GM18907 (cell line): ENCODE results near the gene GPR146.

Experiments
- ATAC-seq: cut with Tn5 transposase; IDR thresholded peaks from one replicate; pipeline ENCODE4 v1.9.1; 2021; ENCODE audit warnings: mild to moderate bottlenecking, moderate library complexity; ENCODE audit not compliant: unreplicated experiment

The GPR146 gene

DNA sequence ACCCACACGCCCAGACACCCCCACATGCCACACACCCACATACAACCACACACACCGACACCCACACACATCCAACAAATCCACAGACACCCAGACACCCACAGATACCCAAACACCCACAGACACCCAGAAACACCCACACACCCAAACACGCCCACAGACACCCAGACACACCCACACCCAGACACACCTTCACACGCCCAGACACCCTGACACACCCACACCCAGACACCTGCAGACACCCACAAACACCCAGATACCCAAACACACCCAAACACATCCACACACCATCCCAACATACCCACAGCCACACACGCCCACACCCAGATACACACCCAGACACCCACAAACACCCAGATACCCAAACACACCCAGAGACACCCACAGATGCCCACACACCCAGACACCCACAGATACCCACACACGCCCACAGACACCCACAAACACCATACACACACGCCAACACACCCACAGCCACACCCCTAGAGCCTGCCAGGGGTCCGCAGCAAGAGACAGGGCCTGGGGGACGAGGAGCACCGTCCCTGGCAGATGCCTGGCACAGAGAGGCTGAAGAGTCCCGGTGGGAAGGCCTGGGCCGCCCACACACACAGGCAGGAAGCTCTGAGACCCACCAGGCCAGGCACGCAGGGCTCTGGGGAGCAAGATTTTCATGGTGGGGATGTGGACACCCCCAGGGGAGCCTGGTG lies 32.9 kb upstream of the GPR146 start:
- no peak for ATAC-seq

DNA sequence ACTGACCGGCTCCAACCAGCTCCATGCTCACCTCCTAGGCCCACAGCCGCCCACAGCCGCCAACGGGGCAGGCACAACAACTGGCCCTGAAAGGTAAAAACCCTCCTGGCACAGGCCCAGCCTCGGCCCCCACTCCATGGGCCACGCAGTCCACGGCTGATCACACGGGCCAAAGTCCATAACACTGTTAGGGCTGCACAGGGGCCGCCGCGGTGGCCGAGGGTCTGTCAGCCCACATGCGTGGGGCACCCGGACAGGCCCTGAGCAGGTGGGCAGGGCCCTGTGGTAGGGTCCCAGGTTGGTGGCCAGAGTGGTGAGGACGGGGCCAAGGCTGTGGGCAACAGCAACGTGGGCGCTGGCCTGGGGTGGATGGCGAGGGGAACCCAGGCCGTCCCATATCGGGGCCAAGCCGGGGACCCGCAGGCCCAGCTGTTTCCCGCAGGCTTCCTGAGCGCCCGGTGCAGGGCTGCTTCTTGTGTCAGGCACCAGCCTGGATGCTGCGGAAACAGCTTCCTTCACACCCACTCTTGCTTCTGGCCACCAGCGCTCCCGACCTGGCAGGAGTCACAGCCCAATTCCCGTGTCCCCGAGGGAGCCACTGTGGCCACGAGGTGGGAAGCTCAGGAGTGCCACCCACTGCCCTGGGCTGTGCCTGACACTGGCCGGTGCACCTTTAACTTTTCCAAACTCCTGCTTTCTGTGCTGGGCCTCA lies 32.2 kb upstream of the GPR146 start:
- no peak for ATAC-seq

DNA sequence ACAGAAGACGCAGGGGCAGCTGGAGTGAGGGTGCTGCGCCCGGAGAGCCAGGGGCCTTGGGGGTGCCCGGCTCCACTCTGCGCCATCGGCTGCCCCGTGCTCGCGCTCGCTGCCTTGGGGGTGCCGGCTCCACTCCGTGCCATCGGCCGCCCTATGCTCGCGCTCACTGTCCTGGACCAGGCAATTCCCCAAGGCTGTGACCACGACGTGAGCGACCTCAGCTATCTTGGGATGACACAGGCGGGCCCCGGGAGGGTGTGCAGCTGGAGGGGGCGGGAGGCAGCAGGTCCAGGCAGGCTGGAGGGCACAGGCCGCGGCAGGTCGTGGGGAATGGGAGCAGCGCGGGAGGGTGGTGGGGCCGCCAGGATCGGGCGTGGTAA lies 31.6 kb upstream of the GPR146 start:
- no peak for ATAC-seq

DNA sequence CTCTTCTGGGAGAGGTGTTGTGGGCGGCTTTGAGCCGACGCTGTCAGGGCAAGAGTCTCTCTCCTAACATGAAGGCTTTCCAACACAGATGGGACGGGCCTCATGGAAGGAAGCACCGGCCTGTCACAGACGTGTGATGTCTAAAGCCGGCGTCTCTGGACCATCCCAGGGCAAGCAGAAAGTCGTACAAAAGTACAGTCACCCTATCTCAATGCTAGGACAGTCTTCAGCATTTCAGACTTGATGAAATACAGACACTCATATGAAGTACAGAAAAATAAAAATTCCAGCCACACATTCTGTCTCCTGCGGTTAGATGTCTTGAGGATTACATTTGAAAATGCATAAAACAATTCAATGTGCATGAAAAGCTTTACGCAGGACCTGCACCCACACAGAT lies 30.8 kb upstream of the GPR146 start:
- no peak for ATAC-seq

DNA sequence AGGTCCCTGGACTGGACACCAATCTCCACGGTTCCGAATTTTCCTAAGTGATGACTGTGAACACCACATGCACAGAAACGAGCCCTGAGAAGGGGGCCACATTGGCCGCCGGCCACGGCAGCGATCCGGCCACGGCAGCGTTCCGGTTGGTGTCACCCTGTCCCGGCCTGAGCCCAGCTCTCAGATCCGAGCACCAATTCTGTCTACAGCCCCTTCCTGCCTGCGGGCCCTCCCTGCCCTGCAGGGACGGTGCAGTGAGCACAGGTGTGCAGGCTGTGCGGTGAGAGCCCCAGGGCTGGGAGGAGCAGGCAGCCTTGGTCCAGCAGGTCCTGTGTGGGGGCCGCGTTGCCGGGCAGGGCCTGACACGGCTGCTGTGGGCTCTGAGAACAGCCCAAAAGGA lies 29.7 kb upstream of the GPR146 start:
- ATAC-seq, result no peak

DNA sequence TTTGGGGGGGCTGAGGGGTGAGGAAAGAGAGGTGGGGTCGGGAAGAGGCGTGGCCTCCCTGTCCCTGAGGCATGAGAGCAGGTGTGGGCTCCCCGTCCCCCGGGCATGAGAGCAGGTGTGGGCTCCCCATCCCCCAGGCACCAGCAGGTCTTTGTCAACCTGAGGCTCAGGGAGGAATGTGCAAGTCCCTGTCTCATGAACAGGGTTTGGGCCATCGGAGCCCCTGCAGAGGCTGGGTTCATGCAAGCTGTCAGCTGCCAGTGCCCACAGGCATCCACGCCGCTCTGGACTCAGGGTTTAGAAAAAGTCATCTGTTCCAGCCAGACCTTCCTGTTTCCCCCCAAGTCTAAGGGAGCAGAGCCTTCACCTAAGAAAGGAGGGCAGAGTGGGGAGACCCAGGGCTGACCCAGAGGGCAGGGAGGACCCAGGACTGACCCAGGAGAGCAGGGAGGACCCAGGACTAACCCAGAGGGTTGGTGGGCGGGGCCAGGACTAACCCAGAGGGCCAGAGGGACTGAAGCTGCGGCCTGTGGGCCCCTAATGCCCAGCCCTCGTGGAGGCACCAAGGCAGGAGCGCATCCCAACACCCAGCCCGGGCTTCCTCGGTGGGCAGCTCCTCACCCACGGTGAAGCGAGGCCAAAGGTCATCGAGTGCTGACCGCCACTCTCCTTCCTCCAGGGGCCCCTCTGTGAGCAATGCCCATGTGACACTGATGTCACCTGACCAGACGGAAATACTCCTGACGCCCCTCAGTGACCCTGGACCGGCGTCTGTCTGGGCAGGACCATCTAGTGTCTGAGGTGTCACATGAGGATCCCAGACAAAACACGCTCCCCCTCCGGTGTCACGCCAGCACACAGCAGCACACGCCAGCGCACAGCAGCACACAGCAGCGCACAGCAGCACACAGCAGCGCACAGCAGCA lies 28.9 kb upstream of the GPR146 start:
- no peak for ATAC-seq

DNA sequence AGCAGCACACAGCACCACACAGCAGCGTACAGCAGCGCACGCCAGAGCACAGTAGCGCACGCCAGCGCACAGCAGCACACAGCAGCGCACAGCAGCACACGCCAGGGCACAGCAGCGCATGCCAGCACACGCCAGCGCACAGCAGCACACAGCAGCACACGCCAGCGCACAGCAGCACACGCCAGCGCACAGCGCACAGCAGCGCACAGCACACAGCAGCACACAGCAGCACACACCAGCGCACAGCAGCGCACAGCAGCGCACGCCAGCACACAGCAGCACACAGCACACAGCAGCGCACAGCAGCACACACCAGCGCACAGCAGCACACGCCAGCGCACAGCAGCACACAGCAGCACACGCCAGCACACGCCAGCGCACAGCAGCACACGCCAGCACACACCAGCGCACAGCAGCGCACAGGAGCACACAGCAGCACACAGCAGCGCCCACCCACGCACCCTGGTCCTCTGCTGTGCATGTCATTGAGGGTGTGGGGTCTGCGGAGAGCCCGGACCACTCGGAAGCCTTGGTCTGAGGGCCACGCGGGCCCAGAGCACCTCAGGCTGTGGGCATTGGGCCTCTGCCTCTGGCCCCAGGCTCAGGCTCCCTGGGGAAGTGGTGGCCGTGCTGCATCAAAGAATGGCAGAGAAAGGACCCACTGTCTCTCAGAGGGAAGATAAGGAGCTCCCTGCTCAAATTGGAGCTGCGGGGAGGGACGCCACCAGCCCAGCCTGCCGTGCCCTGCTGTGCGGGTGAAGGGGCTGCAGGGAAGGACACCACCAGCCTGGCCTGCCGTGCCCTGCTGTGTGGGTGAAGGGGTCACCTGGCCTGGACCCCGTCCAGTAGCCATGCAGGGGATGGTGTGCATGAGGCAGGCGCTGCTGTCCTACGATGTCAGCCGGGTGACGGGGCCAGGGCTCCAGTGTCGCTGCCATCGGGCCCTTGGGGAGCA lies 27.5 kb upstream of the GPR146 start:
- no peak for ATAC-seq

DNA sequence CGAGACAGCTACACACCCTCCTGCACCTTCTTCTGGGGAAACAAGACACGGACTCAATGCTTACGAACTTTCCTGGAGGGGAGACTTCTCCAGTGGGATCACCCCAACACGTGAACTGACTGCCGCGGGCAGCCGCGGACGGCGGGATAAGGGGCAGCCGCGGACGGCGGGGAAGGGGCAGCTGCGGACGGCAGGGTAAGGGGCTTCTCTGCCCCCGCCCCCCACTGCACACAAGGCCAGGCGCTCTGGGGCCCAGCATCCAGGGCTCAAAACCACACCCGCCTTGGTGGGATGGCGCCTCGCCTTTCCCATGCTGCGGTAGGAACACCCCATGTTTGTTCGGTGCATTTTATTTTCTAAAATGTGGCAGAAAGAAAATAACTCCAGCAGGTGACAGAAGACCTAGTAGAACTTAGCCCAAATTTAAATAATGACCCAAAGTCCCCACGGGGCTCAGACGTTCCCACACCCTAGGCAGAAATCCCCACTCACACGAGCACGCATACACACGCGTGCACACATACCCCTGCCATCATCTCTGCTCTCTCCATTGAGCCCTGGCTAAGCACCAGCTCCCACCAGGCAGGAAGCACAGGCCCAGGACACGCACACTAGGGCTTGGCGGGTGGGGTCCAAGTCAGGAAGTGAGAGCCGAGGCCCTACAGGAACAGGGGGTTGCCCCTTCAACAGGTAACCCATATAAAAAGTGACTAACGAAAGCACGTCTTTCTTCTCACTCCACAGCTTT lies 26.6 kb upstream of the GPR146 start:
- ATAC-seq, result no peak

DNA sequence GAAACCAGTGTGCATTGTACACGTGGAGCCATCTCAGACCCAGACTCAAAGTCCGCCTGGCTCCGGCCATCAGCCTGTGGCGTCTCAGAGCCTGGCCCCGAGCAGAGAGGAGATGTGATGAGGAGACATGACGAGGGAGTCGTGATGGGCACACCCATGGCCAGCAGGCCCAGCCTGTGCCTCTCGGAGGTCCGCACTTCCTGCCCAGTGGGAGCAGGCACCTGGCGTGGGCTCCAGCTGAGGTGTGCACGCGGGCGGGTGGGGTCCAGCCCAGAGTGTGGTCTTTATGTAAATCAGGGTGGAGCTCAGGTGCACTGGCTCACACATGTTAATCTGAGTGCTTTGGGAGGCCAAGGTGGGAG lies 26.0 kb upstream of the GPR146 start:
- ATAC-seq, result no peak

DNA sequence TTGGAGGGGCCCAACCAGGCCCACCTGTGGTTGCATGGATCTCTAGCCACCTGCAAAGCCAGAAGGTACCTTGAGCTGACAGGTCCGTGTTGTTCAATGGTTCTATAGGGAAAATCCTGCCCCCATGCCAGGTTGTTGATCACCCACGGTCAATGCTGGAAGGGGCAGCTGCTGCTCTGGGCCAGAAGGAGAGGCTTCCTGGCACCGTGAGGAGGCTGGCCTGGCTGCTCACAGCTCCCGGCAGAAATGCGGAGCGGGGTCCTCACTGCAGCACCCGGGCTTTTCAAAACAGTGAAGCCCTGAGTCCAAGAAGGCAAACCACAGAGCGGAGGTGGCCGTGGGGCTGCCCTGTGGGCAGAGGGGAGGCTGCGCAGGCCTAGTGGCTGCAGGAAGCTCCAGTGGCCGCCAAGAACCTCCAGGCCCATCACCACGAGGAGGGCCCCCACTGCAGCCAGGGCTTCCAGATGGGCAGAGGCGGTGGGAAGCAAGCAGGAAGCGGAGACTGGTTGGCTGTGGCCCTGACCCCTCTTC lies 25.0 kb upstream of the GPR146 start:
- ATAC-seq, result no peak

DNA sequence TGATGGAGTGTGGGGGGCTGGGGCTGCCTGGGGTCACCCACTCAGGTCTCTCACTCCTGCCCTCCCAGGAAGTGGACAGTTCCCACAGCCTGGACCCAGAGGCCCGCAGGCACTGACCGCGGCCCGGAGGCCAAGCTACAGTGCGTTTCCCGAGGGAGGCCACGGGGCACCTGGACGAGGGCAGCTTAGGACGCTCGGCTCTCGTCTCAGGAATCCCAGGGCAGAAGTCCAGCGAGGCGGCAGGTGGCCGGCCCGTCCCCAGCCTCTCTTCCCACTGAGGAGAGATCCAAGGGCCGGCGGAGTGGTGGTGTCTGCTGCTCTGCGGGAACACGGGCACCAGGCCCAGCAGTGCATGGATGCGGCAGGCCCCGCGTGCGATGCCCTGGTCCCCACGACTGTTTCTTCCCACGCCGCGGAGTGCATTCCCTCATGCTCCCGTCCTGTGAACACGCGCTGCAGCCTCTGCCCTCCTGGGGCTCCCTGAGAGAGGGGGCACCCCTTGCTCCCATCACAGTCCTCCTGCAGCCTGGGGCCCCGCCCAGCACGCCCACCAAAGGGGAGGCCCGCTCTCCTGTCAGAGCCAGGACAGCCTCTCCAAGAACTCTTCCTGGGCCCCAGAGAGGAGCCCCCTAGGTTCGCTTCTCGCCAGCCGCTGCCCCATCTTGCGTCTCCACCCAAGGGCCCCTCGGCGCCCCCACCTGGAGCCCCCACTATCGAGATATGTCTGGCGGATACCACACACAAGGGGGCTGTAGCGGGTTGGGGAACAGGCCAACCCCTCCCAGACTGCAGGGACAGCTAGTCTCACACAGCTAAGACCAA lies 24.3 kb upstream of the GPR146 start:
- no peak for ATAC-seq

DNA sequence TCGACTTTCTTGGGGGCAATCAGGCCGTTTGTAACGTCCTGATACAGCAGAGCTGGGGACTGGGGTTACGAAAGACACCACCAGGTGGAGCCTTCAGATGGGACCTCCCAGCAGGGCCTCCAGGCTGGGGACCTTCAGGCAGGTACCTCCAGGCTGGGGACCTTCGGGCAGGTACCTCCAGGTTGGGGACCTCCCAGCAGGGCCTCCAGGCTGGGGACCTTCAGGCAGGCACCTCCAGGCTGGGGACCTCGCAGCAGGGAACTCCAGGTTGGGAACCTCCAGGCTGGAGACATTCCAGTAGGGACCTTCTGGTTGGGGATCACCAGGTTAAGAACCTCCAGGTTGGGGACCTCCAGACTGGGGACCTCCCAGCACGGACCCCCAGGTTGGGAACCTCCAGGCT lies 23.5 kb upstream of the GPR146 start:
- no peak for ATAC-seq

DNA sequence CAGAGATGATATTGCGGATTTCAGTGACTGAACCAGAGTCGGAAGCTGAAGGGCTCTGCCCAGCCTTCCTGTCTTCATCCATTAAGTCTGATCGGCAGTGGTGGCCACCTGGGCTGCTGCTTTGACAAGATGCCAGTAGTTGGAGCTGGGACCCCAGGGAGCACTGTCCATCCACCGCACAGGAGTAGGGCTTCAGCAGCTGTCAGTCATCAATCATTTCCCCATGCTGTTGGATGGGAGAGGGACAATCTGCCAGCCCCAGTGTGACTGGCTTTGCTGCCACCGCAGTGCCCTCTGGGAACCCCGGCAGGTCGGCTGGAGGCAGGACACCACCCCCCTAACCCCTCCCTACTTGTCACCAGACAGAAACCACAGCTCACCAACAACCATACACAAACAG lies 23.0 kb upstream of the GPR146 start:
- no peak for ATAC-seq

DNA sequence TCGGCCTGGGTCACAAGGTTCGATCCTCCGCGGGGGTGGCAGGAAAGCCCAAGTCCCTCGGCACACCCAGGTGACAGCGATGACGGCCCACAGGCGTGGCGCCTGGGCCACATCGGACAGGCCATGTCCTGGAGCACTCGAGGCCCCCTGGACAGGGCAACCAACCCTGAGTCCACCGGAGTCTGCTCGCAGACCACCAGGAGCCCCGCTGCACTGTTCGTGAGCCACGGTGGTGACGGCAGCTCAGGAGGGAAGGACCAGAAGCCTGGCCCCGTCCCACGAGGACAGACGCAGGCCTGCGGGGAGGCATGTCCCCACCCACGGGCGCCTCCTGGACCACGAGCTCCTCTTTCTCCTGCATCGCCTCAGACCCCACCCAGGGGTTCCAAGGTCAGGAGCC lies 22.4 kb upstream of the GPR146 start:
- no peak for ATAC-seq

DNA sequence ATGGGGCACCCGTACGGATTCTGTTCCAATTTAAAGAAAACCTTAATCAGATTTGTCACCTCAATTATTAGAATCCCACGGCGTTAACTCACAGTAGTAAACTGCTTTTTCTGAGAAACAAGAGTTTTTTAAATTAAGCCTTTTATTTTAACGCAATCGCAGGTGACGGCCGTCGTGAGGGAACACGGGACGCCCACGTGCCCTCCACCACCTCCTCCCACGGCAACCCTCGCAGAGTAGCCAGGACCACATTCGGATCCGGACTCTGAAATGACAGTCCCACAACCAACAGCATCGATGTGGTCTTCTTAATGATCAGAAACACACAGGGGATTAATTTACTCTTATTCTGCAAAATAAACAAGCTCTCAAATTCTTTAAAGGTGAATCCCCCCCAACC lies 22.0 kb upstream of the GPR146 start:
- ATAC-seq, result no peak

DNA sequence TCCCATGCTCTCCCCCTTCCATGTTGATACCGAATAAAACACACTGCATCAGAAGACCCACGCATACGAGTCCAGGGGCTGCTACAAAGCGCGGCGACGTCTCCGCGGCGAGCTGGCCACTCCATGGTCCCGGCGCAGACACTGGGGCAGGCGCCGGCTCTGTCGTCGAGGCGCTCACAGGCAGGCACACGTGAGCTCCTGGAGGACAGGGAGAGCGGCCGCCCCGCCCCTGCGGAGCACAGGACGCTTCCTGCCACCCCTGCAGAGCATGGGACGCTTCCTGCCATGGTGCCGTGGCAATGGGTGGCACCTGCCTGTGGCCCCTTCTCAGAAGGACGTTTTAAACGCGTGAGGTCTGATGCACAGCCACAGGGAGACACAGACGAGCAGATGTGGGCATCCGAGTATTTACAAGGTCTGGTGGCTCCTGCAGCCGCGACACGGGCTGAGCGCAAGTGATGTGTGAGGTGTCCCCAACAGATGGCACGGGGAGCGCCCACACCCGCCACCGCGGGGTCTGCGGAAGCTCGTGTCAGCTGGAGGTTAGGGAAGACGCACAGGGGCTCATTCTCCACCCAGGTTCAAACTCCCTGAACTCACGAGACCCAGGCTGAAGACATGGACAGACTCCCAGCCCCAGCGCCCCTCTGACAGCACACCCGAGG lies 21.4 kb upstream of the GPR146 start:
- ATAC-seq, result no peak

DNA sequence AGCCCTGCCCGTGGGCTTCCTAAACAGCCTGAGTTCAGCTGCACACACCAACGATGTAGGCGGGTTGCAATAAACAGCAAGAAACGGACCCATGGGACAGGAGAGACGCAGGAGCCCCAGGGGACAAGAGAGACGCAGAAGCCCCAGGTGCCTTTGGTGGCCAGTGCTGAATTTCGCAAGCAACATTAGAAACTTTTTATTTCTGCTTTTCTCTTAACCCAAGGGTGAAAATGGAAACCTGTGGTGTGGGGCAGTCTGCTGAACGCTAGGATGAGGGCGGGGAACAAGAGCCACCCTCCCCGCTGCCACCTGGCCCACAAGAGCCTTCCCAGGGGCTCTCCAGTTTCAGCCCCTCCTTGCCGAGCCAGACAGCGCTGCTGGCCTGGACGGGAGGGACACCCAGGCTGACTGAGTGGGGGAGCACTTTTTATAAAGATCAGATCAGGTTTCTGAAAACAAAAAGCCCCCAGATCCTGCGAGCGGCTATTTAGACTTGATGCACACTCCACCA lies 20.0 kb upstream of the GPR146 start:
- ATAC-seq, result peak; percentile 61
